WI38 (cell line): ENCODE measurements around the gene CPEB3.

Experiments used
- H3K4me3 ChIP-seq: 2 replicates; pipeline ENCODE4 v1.5.1; 2011; ENCODE audit warnings: low read depth, mild to moderate bottlenecking, control low read depth, low read length
- CTCF ChIP-seq: IDR thresholded peaks from 2 replicates; pipeline ENCODE4 v1.5.1; 2012; ENCODE audit warnings: low read depth, mild to moderate bottlenecking, control low read depth, low read length

CPEB3 gene

GRCh38 chr10:92309272-92309671 is 18.4 kb upstream of the CPEB3 start:
- H3K4me3 ChIP-seq = no peak overlapping the region
- TF ChIP-seq CTCF = no peak

GRCh38 chr10:92305133-92306072 is 14.5 kb upstream of the CPEB3 start:
- H3K4me3 ChIP-seq = no peak overlapping the region
- TF ChIP-seq CTCF = no peak

GRCh38 chr10:92304061-92304460 is 13.2 kb upstream of the CPEB3 start:
- H3K4me3 ChIP-seq = no peak overlapping the region
- no peak for TF ChIP-seq CTCF

- H3K4me3 ChIP-seq = no peak overlapping the region
- TF ChIP-seq CTCF = no peak
Observed at GRCh38 chr10:92303096-92303495, 12.2 kb upstream of the CPEB3 start.

- H3K4me3 ChIP-seq = no peak overlapping the region
- no peak for TF ChIP-seq CTCF
Observed at GRCh38 chr10:92298487-92298886, 7.6 kb upstream of the CPEB3 start.

GRCh38 chr10:92291921-92292845 is 1.3 kb upstream of the CPEB3 start:
- TF ChIP-seq CTCF = peak; percentile 46
- H3K4me3 ChIP-seq = peak overlapping the region; percentile 97

- H3K4me3 ChIP-seq = peak overlapping the region; percentile 97
- no peak for TF ChIP-seq CTCF
Observed at GRCh38 chr10:92291616-92291865, 663 bp upstream of the CPEB3 start.
